MM.1S (cell line): Measurements from ENCODE around the gene CDK5RAP2.

ENCODE experiments used
- DNase-seq: peaks from one replicate; pipeline ENCODE4 v3.0.0-alpha.2; 2015
- H2AFZ ChIP-seq: fragments of 300-600 bp; sonication (generic); 2 replicates; pipeline ENCODE4 v1.6.0; 2016; ENCODE audit warnings: antibody characterized with exemption, low read length
- H3F3A ChIP-seq: fragments of 300-600 bp; sonication (generic); 2 replicates; pipeline ENCODE4 v1.6.1; 2016; ENCODE audit warnings: mild to moderate bottlenecking, antibody characterized with exemption, low read length, moderate library complexity, mixed read lengths; ENCODE audit not compliant: insufficient read depth
- H3K27ac ChIP-seq: fragments of 300-600 bp; sonication (generic); 2 replicates; pipeline ENCODE4 v1.5.1; 2016; ENCODE audit warnings: mild to moderate bottlenecking, low read length
- H3K27me3 ChIP-seq: fragments of 300-600 bp; sonication (generic); replicated peaks from 2 replicates; pipeline ENCODE4 v1.6.0; 2016; ENCODE audit warnings: low read length; ENCODE audit not compliant: insufficient read depth
- H3K36me3 ChIP-seq: fragments of 300-600 bp; sonication (generic); replicated peaks from 2 replicates; pipeline ENCODE4 v1.6.1; 2016; ENCODE audit warnings: mild to moderate bottlenecking, low read length, mixed read lengths; ENCODE audit not compliant: insufficient read depth
- H3K4me1 ChIP-seq: fragments of 300-600 bp; sonication (generic); 2 replicates; pipeline ENCODE4 v1.6.1; 2016; ENCODE audit warnings: low read length, mixed read lengths
- H3K4me2 ChIP-seq: fragments of 300-600 bp; sonication (generic); 2 replicates; pipeline ENCODE4 v1.6.0; 2016; ENCODE audit warnings: low read depth, low read length
- H3K4me3 ChIP-seq: fragments of 300-600 bp; sonication (generic); 2 replicates; pipeline ENCODE4 v1.5.1; 2016; ENCODE audit warnings: low read length, mixed read lengths
- H3K79me2 ChIP-seq: fragments of 300-600 bp; sonication (generic); 2 replicates; pipeline ENCODE4 v1.6.1; 2016; ENCODE audit warnings: mixed run types, low read length, mixed read lengths
- H3K9ac ChIP-seq: fragments of 300-600 bp; sonication (generic); 2 replicates; pipeline ENCODE4 v1.6.1; 2016; ENCODE audit warnings: low read length, mixed read lengths
- H3K9me2 ChIP-seq: fragments of 300-600 bp; sonication (generic); replicated peaks from 2 replicates; pipeline ENCODE4 v1.6.1; 2016; ENCODE audit warnings: mild to moderate bottlenecking, low read length, mixed read lengths; ENCODE audit not compliant: insufficient read depth
- H3K9me3 ChIP-seq: fragments of 300-600 bp; sonication (generic); replicated peaks from 2 replicates; pipeline ENCODE4 v1.6.1; 2016; ENCODE audit warnings: mild to moderate bottlenecking, low read length, mixed read lengths; ENCODE audit not compliant: insufficient read depth
- H4K20me1 ChIP-seq: fragments of 300-600 bp; sonication (generic); 2 replicates; pipeline ENCODE4 v1.6.1; 2016; ENCODE audit warnings: mild to moderate bottlenecking, low read length, moderate library complexity, mixed read lengths; ENCODE audit not compliant: insufficient read depth
- EZH2 ChIP-seq: fragments of 300-600 bp; sonication (generic); optimal IDR thresholded peaks from 2 replicates; pipeline ENCODE3; 2017; ENCODE audit warnings: low read depth, mild to moderate bottlenecking, antibody characterized with exemption, low read length, mixed read lengths
- EZH2phosphoT487 ChIP-seq: fragments of 300-600 bp; sonication (generic); IDR thresholded peaks from 2 replicates; pipeline ENCODE4 v1.6.1; 2018; ENCODE audit warnings: antibody characterized with exemption, low read length
- TF ChIP-seq, protein P1 (sequence below): fragments of 300-600 bp; sonication (generic); IDR thresholded peaks from 2 replicates; pipeline ENCODE4 v1.5.1; 2016; ENCODE audit warnings: antibody characterized with exemption, low read length, mixed read lengths

Gene CDK5RAP2

DNA sequence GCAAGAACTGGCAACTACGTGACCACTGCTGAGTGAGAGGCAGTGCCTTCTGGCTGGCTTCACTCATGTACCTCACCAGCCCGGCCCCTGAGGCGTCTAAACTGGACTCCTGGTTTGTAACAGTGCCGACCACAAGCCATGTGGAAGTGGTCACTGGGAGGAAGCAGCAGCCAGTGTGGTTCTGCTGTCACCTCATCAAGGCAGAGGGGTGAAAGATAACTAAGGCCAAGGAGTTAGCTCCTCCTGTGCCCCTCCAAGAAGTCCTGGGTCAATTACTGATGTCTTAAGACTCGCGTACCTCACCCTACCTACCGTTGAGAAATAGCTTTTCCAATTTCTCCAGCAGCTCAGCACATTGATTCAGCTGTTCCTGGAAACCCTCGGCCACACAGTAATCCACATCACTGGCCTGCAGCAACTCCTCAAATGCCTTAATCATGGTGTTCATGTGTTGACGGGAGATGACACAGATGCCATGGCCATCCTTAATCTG, 142.9 kb downstream of the CDK5RAP2 start:
- H3K4me1 ChIP-seq: no peaks in the 10 kb centered on the region
- TF ChIP-seq, protein P1, sequence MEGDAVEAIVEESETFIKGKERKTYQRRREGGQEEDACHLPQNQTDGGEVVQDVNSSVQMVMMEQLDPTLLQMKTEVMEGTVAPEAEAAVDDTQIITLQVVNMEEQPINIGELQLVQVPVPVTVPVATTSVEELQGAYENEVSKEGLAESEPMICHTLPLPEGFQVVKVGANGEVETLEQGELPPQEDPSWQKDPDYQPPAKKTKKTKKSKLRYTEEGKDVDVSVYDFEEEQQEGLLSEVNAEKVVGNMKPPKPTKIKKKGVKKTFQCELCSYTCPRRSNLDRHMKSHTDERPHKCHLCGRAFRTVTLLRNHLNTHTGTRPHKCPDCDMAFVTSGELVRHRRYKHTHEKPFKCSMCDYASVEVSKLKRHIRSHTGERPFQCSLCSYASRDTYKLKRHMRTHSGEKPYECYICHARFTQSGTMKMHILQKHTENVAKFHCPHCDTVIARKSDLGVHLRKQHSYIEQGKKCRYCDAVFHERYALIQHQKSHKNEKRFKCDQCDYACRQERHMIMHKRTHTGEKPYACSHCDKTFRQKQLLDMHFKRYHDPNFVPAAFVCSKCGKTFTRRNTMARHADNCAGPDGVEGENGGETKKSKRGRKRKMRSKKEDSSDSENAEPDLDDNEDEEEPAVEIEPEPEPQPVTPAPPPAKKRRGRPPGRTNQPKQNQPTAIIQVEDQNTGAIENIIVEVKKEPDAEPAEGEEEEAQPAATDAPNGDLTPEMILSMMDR: no peak
- TF ChIP-seq EZH2: no peak
- TF ChIP-seq EZH2phosphoT487: no peak
- no peaks in the 10 kb centered on the region for H4K20me1 ChIP-seq
- no peaks in the 10 kb centered on the region for H3K9me2 ChIP-seq
- no peaks in the 10 kb centered on the region for H3F3A ChIP-seq
- H3K36me3 ChIP-seq: peaks cover 17% of the 10 kb centered on the region; the same call in 1 of the 2 replicates
- no peak overlapping the region for H3K9ac ChIP-seq
- H3K27ac ChIP-seq: no peak overlapping the region
- no peak overlapping the region for H2AFZ ChIP-seq
- no peaks in the 10 kb centered on the region for H3K9me3 ChIP-seq
- no peak overlapping the region for H3K4me2 ChIP-seq
- no peaks in the 10 kb centered on the region for H3K27me3 ChIP-seq
- H3K4me3 ChIP-seq: no peak overlapping the region
- H3K79me2 ChIP-seq: no peaks in the 10 kb centered on the region
- DNase-seq: no peak

DNA sequence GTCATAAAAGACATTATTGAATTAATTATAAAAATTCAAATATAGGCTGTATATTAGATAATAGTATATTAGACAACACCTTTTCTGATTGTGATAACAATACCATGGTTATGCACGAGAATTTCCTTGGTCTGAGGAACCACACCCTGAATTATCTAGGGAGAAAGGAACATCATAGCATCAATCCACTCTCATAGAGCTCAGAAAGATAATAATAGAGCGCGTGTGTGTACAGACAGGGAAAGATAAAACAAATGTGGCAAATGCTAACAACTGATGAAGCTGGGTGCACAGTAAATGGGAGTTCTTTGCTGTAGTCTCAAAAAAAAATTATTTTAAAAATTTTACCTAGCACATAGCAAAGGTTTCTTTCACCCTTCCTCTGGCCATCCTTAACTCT, 143.5 kb downstream of the CDK5RAP2 start:
- Histone ChIP-seq H3K4me1 (no peaks in the 10 kb centered on the region), H3F3A (peaks cover 1% of the 10 kb centered on the region; the same call in 1 of the 2 replicates), H3K27me3 (no peaks in the 10 kb centered on the region), H3K4me3 (no peak overlapping the region), H2AFZ (no peak overlapping the region), H3K9ac (no peak overlapping the region), H4K20me1 (no peaks in the 10 kb centered on the region), H3K9me2 (no peaks in the 10 kb centered on the region), H3K36me3 (peaks cover 17% of the 10 kb centered on the region; the same call in 1 of the 2 replicates), H3K4me2 (no peak overlapping the region), H3K79me2 (no peaks in the 10 kb centered on the region), H3K9me3 (no peaks in the 10 kb centered on the region), H3K27ac (no peak overlapping the region)
- TF ChIP-seq EZH2phosphoT487: no peak
- TF ChIP-seq, protein P1: no peak
- no peak for TF ChIP-seq EZH2
- no peak for DNase-seq

DNA sequence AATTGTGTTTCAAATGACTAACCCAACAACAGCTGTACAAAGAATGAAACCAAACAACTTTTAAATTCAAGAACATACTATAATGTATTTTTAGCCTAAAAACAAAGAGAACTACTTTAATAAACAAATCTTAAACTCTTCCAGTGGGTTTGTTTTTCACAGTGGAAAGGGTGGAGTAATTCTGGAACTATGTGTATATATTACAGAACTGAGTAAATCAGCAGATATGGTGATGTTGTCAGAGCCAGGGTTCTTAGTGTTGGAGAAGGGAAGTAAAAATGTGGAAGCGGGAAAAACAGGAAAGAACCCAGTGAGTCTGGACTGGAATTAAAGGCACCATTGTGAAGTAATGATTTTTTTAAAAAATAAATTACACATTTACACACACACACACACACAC, 144.9 kb downstream of the CDK5RAP2 start:
- 0 out of 2 replicates have a peak, but pooled peaks cover 4% of the 10 kb centered on the region for H3K79me2 ChIP-seq
- no peaks in the 10 kb centered on the region for H3K9me2 ChIP-seq
- H3K27me3 ChIP-seq: no peaks in the 10 kb centered on the region
- TF ChIP-seq EZH2phosphoT487 (no peak), EZH2 (no peak)
- TF ChIP-seq, protein P1: no peak
- no peak overlapping the region for H3K27ac ChIP-seq
- H2AFZ ChIP-seq: no peak overlapping the region
- no peak overlapping the region for H3K9ac ChIP-seq
- no peak for DNase-seq
- no peaks in the 10 kb centered on the region for H4K20me1 ChIP-seq
- peaks cover 17% of the 10 kb centered on the region; the same call in 1 of the 2 replicates for H3K36me3 ChIP-seq
- no peak overlapping the region for H3K4me2 ChIP-seq
- H3K4me1 ChIP-seq: no peaks in the 10 kb centered on the region
- no peak overlapping the region for H3K4me3 ChIP-seq
- no peaks in the 10 kb centered on the region for H3K9me3 ChIP-seq
- peaks cover 3% of the 10 kb centered on the region; the same call in 1 of the 2 replicates for H3F3A ChIP-seq
